ENCODE measurements around the gene CDH23. TPM values are rescaled to one million over a fixed set of nuclear protein-coding genes. Genes with fewer than 3 reads are reported as not detected.

Gene CDH23
- total RNA-seq, 1 donor from 2014 or later: 10.3 TPM

DNA sequence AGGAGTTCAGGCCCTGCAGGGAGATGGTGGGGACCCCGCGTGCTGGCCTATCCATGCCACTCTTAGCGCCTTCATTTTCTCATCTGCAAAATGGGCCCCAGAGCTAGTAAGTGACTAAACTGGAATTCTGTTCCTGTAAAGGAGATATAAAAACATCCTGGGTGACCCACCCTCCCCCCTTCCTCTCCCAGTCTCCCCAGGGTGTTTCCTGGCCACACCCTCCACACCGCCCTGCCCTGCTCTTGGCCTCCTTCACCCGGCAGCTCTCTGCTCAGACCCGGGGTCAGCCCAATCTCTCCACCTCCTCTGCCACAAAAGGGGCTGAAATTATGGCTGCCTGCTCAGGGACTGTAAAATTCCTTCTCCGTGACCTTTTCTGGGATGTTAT lies 252.2 kb downstream of the CDH23 start:
- Histone ChIP-seq H3K27ac (no peak overlapping the region), H3K4me1 (no peaks in the 10 kb centered on the region), H3K4me3 (no peak overlapping the region), H3K9me3 (no peaks in the 10 kb centered on the region), H3K27me3 (no peaks in the 10 kb centered on the region), H3K36me3 (no peaks in the 10 kb centered on the region)
- intact Hi-C loops (cut with DNase I): no loop called here
- DNase-seq (ENCODE audit: extremely low spot score in 2 of 2): no peak
- TF ChIP-seq POLR2AphosphoS5 (IDR thresholded peaks at IDR 0.05; ENCODE audit: insufficient read depth in 1 of 2, low read depth in 1 of 2): no peak
- TF ChIP-seq POLR2A (IDR thresholded peaks at IDR 0.05): no peak

DNA sequence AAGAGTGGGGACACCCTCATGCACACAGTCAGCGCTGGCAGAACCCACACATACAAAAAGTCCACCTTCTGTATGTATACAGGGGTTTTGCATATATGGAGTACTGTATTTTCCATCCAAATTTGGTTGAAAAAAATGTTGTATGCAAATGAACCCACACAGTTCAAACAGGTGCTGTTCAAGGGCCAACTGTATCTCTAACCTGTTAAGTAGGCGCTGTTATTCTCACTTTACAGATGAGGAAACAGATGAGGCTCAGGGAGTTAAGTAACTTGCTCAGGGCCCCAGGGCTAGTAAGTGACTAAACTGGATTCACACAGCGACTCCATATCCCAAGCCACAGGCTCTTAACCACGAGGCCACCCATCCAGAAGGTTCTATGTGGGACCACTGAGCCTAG lies 252.9 kb downstream of the CDH23 start:
- Histone ChIP-seq H3K4me3 (no peak overlapping the region), H3K27ac (no peak overlapping the region), H3K27me3 (no peaks in the 10 kb centered on the region), H3K9me3 (no peaks in the 10 kb centered on the region), H3K4me1 (no peaks in the 10 kb centered on the region), H3K36me3 (no peaks in the 10 kb centered on the region)
- DNase-seq (ENCODE audit: extremely low spot score in 2 of 2): no peak
- intact Hi-C loops (cut with DNase I): no loop called here
- TF ChIP-seq POLR2AphosphoS5 (IDR thresholded peaks at IDR 0.05; ENCODE audit: insufficient read depth in 1 of 2, low read depth in 1 of 2) (no peak), POLR2A (IDR thresholded peaks at IDR 0.05) (no peak)
- TF ChIP-seq, protein P1, sequence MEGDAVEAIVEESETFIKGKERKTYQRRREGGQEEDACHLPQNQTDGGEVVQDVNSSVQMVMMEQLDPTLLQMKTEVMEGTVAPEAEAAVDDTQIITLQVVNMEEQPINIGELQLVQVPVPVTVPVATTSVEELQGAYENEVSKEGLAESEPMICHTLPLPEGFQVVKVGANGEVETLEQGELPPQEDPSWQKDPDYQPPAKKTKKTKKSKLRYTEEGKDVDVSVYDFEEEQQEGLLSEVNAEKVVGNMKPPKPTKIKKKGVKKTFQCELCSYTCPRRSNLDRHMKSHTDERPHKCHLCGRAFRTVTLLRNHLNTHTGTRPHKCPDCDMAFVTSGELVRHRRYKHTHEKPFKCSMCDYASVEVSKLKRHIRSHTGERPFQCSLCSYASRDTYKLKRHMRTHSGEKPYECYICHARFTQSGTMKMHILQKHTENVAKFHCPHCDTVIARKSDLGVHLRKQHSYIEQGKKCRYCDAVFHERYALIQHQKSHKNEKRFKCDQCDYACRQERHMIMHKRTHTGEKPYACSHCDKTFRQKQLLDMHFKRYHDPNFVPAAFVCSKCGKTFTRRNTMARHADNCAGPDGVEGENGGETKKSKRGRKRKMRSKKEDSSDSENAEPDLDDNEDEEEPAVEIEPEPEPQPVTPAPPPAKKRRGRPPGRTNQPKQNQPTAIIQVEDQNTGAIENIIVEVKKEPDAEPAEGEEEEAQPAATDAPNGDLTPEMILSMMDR (IDR thresholded peaks at IDR 0.05): no peak

DNA sequence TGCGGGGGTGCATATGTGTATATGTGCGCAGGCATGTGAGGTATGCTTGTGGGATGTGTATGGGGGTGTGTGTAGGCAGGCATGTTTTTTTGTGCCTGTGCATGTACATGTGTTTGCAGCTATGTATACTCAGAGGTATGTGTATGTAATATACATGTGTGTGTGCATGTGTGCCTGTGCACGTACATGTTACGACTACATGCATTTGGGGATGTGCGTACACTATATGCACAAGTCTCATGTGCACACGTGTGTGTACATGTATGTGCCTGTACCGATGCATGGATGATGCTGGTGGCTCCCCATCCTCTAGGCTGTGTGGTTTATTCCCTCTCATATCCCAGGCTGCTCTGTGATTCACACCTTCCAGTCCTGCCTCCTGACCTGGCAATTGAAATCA lies 253.7 kb downstream of the CDH23 start:
- intact Hi-C loops (cut with DNase I): no loop called here
- DNase-seq (ENCODE audit: extremely low spot score in 2 of 2): no peak
- H3K4me3 ChIP-seq: no peak overlapping the region
- H3K9me3 ChIP-seq: no peaks in the 10 kb centered on the region
- no peak overlapping the region for H3K27ac ChIP-seq
- no peaks in the 10 kb centered on the region for H3K27me3 ChIP-seq
- no peaks in the 10 kb centered on the region for H3K4me1 ChIP-seq
- TF ChIP-seq, protein P1 (IDR thresholded peaks at IDR 0.05): no peak
- TF ChIP-seq POLR2A (IDR thresholded peaks at IDR 0.05) (no peak), POLR2AphosphoS5 (IDR thresholded peaks at IDR 0.05; ENCODE audit: insufficient read depth in 1 of 2, low read depth in 1 of 2) (no peak)
- H3K36me3 ChIP-seq: no peaks in the 10 kb centered on the region

DNA sequence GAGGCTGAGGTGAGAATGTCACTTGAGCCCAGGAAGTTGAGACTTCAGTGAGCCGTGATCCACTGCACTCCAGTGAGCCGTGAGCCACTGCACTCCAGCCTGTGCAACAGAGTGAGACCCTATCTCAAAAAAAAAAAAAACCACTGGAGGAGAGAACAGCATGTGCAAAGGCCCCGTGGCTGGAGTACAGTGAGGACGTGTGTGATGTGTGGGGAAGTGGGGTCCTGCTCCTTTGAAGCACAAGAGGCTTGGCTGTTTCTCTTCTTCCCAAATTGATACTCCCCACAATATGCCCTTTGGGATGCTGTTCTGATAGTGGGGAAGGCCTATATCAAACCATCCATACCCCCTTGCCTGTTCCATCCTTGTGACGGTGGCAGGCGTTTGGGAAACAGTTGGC lies 254.7 kb downstream of the CDH23 start:
- no peaks in the 10 kb centered on the region for H3K27me3 ChIP-seq
- intact Hi-C loops (cut with DNase I): no loop called here

DNA sequence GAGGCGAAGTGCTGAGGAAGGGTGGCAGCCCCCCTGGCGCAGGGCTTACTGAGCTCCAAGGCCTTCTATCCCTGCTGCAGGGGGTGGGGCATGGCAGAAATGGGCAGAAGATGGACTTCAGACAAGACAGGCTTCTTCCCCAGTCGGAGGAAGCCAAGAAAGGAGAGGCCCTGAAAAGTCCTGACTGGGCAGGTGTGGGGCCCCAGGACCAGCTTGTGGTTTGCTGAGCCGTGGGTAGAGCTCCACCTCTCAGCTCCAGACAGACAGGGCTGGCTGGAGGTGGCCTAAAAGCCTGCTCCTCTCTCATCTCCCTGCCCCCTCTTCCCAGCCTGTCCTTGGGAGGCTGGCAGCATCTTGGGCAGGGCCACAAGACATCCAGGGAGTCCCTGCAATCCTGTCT lies 255.2 kb downstream of the CDH23 start:
- DNase-seq (ENCODE audit: extremely low spot score in 2 of 2): no peak
- Histone ChIP-seq H3K27ac (no peak overlapping the region), H3K4me1 (no peaks in the 10 kb centered on the region), H3K4me3 (no peak overlapping the region), H3K36me3 (no peaks in the 10 kb centered on the region), H3K9me3 (no peaks in the 10 kb centered on the region), H3K27me3 (no peaks in the 10 kb centered on the region)
- TF ChIP-seq POLR2AphosphoS5 (IDR thresholded peaks at IDR 0.05; ENCODE audit: insufficient read depth in 1 of 2, low read depth in 1 of 2) (no peak), POLR2A (IDR thresholded peaks at IDR 0.05) (no peak)
- TF ChIP-seq, protein P1 (IDR thresholded peaks at IDR 0.05): no peak
- intact Hi-C loops (cut with DNase I): no loop called here

More for the DNA sequence above, 254.7 kb downstream of the CDH23 start:
- no peak overlapping the region for H3K4me3 ChIP-seq
- no peak for DNase-seq (ENCODE audit: extremely low spot score in 2 of 2)
- H3K27ac ChIP-seq: no peak overlapping the region
- TF ChIP-seq POLR2A (IDR thresholded peaks at IDR 0.05): no peak
- TF ChIP-seq, protein P1 (IDR thresholded peaks at IDR 0.05): no peak
- TF ChIP-seq POLR2AphosphoS5 (IDR thresholded peaks at IDR 0.05; ENCODE audit: insufficient read depth in 1 of 2, low read depth in 1 of 2): no peak
- H3K36me3 ChIP-seq: no peaks in the 10 kb centered on the region
- no peaks in the 10 kb centered on the region for H3K9me3 ChIP-seq
- H3K4me1 ChIP-seq: no peaks in the 10 kb centered on the region

Data from vagina (tissue), 2 donors.